Transverse colon (tissue), 4 donors: ENCODE measurements around the gene SGPP1. TPM values are rescaled to one million over a fixed set of nuclear protein-coding genes. Genes with fewer than 3 reads are reported as not detected.

ENCODE experiments used
- DNase-seq: peaks from one replicate; pipeline ENCODE4 v3.0.0-alpha.2; 2019
- H3K27ac ChIP-seq, 4 donors: fragments of 200-600 bp; sonication (generic); 2 replicates each; pipeline ENCODE4 v1.5.1; 2016 to 2018; ENCODE audit warnings: inconsistent platforms in 4 of 4
- H3K27me3 ChIP-seq: fragments of 200-600 bp; sonication (generic); 2 replicates; pipeline ENCODE4 v1.5.1; 2017; ENCODE audit warnings: inconsistent platforms
- H3K36me3 ChIP-seq, 4 donors: fragments of 200-600 bp; sonication (generic); 2 replicates each; pipeline ENCODE4 v1.5.1; 2017 to 2019; ENCODE audit warnings: inconsistent platforms in 4 of 4
- H3K4me1 ChIP-seq, 4 donors: fragments of 200-600 bp; sonication (generic); 2 replicates each; pipeline ENCODE4 v1.5.1; 2017 to 2020; ENCODE audit warnings: inconsistent platforms in 4 of 4
- H3K4me3 ChIP-seq, 4 donors: fragments of 200-600 bp; sonication (generic); 1 replicate in 1 of 4; 2 replicates in 3 of 4; pipeline versions ENCODE4 v1.5.1 to v1.6.1; 2017 to 2019; ENCODE audit warnings: inconsistent platforms in 4 of 4
- H3K9me3 ChIP-seq, 2 donors: fragments of 200-600 bp; sonication (generic); 2 replicates each; pipeline ENCODE4 v1.5.1; 2017 to 2019; ENCODE audit warnings: inconsistent platforms in 2 of 2
- EP300 ChIP-seq: sonication (generic); formaldehyde crosslinking; IDR thresholded peaks from one replicate; pipeline ENCODE4 v1.6.1; 2017; ENCODE audit warnings: antibody characterized with exemption, low read depth
- POLR2A ChIP-seq: fragments of 450-650 bp; IDR thresholded peaks from one replicate; pipeline ENCODE4 v1.6.1; 2016; ENCODE audit warnings: antibody characterized with exemption, mild to moderate bottlenecking, moderate library complexity
- POLR2AphosphoS5 ChIP-seq, 3 donors: sonication (generic); formaldehyde crosslinking; IDR thresholded peaks; one replicate each; pipeline ENCODE4 v1.6.1; 2016; ENCODE audit warnings: antibody characterized with exemption in 3 of 3
- WGBS, 2 donors: methylation state at CpG; one replicate each; pipeline ENCODE4 v1.1.5; 2018; ENCODE audit warnings: low coverage in 1 of 2; 5-methylcytosine and 5-hydroxymethylcytosine counted together
- in situ Hi-C, 4 donors: fragments of 200-750 bp; cut with MboI; loops; one replicate each; pipeline versions ENCODE4 v1.15.0 to v1.15.1; 2017; ENCODE audit warnings: low sequenced_read_pairs in 3 of 4, low pct_ligation_motif_present in 1 of 4, low pct_unique_long_range_greater_than_20kb in 1 of 4
- intact Hi-C: fragments of 100-400 bp; cut with DNase I; formaldehyde crosslinking; loops from one replicate; pipeline ENCODE4 v1.15.1; 2023; ENCODE audit warnings: low total_unique reads
- total RNA-seq, 4 donors: library from RNA; depleted of rRNA; stranded (reverse); fragments of >200 nt; gene quantifications; one replicate each; pipeline ENCODE4 v1.1.0, GENCODE V29; 2016
- TF ChIP-seq, protein P1 (sequence below), 5 experiments: fragments of 200-600 bp in 3 of 5; fragments of 450-650 bp in 2 of 5; sonication (generic) in 3 of 5; IDR thresholded peaks; 1 replicate in 2 of 5; 2 replicates in 3 of 5; pipeline ENCODE4 v1.5.1; 2016 to 2017; ENCODE audit warnings: antibody characterized with exemption in 5 of 5, inconsistent platforms in 3 of 5, mild to moderate bottlenecking in 2 of 5, moderate library complexity in 1 of 5

Gene SGPP1
- total RNA-seq, 4 donors from 2014 or later: 7.6 to 23.9 (median 20.1) TPM

DNA sequence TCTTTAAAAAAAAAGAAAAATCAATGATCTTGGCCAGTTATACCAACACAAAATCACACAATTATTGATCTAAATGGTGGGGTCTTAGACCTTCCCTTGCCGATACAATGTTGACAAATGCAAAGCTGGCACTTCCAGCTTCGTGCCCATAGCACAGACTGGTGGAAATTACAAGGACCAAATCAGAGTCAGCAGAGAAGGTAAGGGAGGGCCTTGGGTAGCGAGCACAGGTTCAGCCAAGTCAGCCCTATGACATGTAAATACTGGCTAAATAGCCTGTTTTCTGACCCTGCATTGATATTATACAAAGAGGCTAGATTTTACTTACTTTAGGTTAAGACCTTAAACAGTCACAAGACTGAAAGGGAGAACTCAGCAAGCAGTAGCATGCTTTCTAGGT lies 55.9 kb downstream of the SGPP1 start:
- H3K27me3 ChIP-seq: no peaks in the 10 kb centered on the region
- no peaks in the 10 kb centered on the region for H3K9me3 ChIP-seq
- DNase-seq: no peak
- intact Hi-C loops (no loop called here), in situ Hi-C loops (no loop called here)
- H3K36me3 ChIP-seq: no peaks in the 10 kb centered on the region
- WGBS, 2 donors: 75 to 83% methylated on average over 2 to 3 of the region's 3 CpGs
- no peak for TF ChIP-seq EP300
- TF ChIP-seq, protein P1, sequence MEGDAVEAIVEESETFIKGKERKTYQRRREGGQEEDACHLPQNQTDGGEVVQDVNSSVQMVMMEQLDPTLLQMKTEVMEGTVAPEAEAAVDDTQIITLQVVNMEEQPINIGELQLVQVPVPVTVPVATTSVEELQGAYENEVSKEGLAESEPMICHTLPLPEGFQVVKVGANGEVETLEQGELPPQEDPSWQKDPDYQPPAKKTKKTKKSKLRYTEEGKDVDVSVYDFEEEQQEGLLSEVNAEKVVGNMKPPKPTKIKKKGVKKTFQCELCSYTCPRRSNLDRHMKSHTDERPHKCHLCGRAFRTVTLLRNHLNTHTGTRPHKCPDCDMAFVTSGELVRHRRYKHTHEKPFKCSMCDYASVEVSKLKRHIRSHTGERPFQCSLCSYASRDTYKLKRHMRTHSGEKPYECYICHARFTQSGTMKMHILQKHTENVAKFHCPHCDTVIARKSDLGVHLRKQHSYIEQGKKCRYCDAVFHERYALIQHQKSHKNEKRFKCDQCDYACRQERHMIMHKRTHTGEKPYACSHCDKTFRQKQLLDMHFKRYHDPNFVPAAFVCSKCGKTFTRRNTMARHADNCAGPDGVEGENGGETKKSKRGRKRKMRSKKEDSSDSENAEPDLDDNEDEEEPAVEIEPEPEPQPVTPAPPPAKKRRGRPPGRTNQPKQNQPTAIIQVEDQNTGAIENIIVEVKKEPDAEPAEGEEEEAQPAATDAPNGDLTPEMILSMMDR (IDR thresholded peaks at IDR 0.05): no peak
- TF ChIP-seq POLR2AphosphoS5 (IDR thresholded peaks at IDR 0.05): no peak
- TF ChIP-seq POLR2A: no peak
- H3K4me1 ChIP-seq: no peaks in the 10 kb centered on the region
- H3K27ac ChIP-seq: no peak overlapping the region
- H3K4me3 ChIP-seq: no peak overlapping the region

DNA sequence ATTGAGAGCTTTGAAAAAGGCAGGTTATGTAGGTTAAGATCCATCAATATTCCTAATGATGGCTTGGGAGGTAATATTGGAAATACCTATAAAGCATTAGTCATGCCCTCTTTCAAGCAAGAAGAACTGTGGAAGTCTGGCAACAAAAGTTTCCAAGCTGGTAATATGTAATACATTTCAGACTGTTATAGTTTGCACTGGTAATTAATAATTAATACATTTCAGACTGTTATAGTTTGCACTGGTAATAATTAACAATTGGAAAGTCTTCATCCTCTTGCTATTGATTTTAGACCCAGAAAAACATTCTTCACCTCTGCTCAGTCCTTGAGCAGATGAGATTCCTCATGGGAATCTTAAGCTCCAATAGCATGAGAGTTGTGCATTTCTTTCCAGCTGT lies 57.2 kb downstream of the SGPP1 start:
- no peak for DNase-seq
- in situ Hi-C loops (no loop called here), intact Hi-C loops (no loop called here)
- no peak overlapping the region for H3K4me3 ChIP-seq
- H3K4me1 ChIP-seq: no peaks in the 10 kb centered on the region
- no peak overlapping the region for H3K27ac ChIP-seq
- H3K36me3 ChIP-seq: no peaks in the 10 kb centered on the region
- TF ChIP-seq, protein P1 (IDR thresholded peaks at IDR 0.05): no peak
- no peak for TF ChIP-seq POLR2A
- TF ChIP-seq POLR2AphosphoS5 (IDR thresholded peaks at IDR 0.05): no peak
- no peak for TF ChIP-seq EP300
- H3K27me3 ChIP-seq: no peaks in the 10 kb centered on the region
- H3K9me3 ChIP-seq: no peaks in the 10 kb centered on the region

DNA sequence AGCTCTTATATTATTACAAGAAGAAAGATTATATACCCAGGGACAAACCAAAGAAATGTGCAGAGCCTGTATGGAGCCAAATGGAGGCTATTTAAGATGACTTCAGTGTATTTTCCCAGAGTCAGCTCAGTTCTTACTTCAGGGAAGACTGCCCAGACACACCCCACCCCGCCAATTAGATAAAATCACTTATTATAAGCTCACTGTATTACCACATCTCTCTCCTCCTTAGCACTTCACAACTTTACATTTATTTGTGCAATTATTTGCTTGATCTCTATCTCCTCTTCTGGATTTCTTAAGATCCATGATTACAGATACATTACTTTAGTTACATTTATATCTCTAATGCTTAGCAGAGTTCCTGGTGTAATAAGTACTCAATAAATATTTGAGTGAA lies 61.5 kb downstream of the SGPP1 start:
- in situ Hi-C loops: no loop called here
- WGBS, 2 donors: 64 to 67% methylated on average over 1 of the region's 1 CpG
- intact Hi-C loops: no loop called here

DNA sequence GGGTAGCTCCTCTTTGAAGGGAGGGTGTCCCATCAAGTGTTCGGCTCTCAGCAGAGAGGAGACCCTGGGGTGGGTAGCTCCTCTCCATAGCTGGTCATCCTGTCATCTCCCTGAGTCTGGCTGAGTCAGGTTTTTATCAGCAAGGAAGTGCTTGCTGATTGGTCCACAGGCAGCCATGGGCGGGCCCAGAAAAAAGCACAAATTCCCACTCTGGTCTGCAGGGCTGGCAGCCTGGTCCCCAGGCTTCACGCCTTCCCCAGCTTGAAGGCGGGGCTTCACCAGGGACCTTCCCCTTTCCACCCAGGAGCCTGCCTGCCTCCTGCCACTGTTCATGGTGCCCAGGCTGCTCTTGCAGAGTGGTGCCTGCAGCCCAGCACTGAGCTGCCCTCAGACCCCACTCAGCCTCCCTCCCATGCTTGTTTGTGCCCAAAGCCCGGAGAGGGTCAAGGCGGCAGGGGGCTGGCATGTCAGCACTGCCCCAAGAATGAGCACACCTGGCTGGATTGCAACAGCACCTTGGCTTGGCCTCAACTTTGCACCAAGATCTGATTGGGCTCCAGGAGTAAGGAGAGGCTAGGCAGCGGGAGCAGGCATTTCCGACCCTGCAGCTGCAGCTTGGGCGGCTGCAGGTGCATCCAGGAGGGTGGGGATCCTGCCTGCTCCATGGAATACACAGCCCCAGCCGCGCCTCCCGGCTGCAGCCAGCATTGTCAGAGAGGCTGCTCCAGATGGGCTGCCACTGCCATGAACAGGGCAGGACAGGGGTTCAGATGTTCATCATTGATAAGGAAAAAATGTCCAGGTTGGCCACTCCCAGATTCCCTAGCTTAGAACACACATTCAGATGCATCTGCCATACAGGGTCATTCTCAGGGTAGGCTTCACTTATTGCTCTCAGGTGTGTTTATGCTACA lies 64.2 kb downstream of the SGPP1 start:
- in situ Hi-C loops: no loop called here
- H3K4me1 ChIP-seq: no peaks in the 10 kb centered on the region
- intact Hi-C loops: no loop called here
- no peak overlapping the region for H3K27ac ChIP-seq
- 91% methylated on average over 11 of the region's 12 CpGs; no CpG with 5 or more reads in 1 of the 2 donors for WGBS, 2 donors
- H3K27me3 ChIP-seq: no peaks in the 10 kb centered on the region
- H3K4me3 ChIP-seq: no peak overlapping the region
- no peak for DNase-seq
- H3K9me3 ChIP-seq: no peaks in the 10 kb centered on the region
- no peak for TF ChIP-seq EP300
- TF ChIP-seq, protein P1 (IDR thresholded peaks at IDR 0.05): no peak
- no peak for TF ChIP-seq POLR2A
- no peak for TF ChIP-seq POLR2AphosphoS5 (IDR thresholded peaks at IDR 0.05)
- H3K36me3 ChIP-seq: no peaks in the 10 kb centered on the region

More for the DNA sequence above, 61.5 kb downstream of the SGPP1 start:
- no peaks in the 10 kb centered on the region for H3K9me3 ChIP-seq
- DNase-seq: no peak
- H3K36me3 ChIP-seq: no peaks in the 10 kb centered on the region
- no peaks in the 10 kb centered on the region for H3K27me3 ChIP-seq
- no peak overlapping the region for H3K4me3 ChIP-seq
- TF ChIP-seq POLR2AphosphoS5 (IDR thresholded peaks at IDR 0.05) (no peak), POLR2A (no peak), EP300 (no peak)
- TF ChIP-seq, protein P1 (IDR thresholded peaks at IDR 0.05): no peak
- no peaks in the 10 kb centered on the region for H3K4me1 ChIP-seq
- no peak overlapping the region for H3K27ac ChIP-seq
